GM18868 (cell line): Measurements from ENCODE around the gene AFAP1.
A peak's percentile ranks its signal among the peaks of the same experiment; 100 is the strongest.

Experiments
- ATAC-seq: cut with Tn5 transposase; IDR thresholded peaks from one replicate; pipeline ENCODE4 v1.9.1; 2021; ENCODE audit warnings: mild to moderate bottlenecking, moderate library complexity; ENCODE audit not compliant: unreplicated experiment

Gene AFAP1

DNA sequence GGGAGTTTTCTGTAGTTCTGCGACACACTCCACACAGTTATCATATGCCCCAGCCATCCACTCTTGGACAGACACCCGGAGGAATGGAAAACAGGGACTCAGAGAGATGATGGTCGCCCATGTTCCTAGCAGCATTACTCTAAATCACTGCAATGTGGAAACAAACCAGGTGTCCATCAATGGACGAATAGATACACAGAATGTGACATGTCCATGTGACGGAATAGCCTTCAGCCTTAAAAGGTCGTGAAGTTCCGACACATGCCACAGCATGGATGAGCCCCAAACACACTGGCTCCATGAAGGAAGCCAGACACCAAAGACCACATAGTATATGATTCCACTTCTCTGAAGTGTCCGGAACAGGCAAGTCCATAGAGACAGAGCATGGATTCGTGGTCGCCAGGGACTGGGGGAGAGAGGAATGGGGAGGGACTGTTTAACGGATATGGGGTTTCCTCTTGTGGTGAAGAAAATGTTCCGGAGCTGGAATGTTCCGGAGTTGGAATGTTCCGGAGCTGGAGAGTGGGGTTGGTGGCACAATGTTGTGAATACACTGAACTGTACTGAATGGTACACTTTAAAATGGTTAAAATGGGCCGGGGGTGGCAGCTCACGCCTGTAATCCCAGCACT, 28.7 kb upstream of the AFAP1 start:
- ATAC-seq = no peak

DNA sequence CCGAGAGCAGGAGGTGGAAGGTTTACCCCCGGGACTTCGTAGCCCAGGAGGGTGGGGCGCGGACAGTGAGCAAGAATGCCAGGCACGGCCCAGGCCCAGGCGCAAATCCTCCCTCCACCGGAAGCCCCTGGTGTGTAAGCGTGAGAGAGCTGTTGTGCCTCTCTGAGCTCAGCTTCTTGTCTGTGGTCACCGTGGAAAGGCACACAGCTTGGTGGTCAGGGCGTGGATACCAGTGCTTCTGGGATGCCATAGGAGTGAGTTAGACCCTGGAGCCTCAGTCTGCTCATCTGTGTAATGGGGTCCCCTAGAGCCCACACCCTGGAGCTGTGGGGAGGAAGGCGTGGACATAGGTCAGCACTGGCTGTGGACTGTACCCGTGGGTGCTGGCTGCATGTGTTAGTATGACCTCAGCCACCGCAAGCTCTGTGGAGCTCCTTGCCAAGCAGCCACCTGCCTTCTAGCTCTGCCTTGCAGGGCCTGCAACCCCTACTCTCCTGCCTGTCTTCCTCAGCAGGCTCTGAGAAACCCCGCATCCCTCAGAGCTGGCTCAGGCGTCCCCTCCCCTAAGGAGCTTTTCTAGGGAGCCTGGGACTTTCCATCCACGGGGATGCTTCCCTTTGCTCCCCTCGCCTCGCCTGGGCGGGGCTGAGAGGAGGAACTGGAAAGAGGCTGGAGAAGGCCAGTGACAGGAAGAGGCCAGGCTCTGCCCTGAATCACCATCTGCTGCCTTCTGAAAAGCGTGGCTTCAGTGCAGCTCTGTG, 28.0 kb upstream of the AFAP1 start:
- no peak for ATAC-seq

- ATAC-seq = no peak
These were observed 27.4 kb upstream of the AFAP1 start for GRCh38 chr4:7967063-7967440.

DNA sequence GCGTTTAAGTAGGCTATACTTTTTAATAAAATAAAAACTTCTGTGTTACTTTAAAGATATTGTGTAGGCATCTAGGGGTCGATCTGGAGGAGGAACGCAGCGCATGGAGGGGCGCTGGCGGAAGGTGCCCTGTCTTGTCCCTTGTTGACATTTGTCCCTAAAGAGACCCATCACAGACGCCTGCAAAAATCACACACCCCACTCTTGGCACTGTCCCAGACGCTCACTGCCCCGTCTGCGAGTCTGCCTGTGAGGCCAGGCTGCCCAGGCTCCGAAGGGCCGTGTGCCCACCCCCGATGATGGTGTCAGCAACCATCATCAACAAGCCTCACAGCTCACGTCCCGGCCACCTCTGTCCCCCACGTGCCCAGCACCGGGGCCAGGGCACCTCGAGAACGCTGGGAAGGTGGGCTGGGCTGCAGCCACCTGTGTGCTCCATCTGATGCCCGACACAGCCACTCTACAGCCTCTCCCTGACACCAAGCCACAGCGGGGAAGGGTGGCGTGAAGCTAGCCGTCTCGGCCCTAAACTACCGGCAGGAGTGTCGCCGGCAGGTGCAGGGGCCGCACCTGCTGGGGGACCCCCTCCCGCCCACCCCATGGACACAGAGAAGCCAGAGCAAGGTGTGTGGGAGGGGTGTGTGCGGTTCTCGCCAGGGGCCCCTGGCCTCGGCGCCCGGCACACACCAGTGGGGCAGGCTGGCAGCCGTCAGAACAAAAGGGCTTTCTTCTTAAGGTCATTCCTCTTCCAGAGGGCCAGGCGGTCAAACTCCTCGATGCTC, 26.8 kb upstream of the AFAP1 start:
- ATAC-seq = no peak

- ATAC-seq = no peak
These were observed 25.4 kb upstream of the AFAP1 start for GRCh38 chr4:7964890-7965662.

DNA sequence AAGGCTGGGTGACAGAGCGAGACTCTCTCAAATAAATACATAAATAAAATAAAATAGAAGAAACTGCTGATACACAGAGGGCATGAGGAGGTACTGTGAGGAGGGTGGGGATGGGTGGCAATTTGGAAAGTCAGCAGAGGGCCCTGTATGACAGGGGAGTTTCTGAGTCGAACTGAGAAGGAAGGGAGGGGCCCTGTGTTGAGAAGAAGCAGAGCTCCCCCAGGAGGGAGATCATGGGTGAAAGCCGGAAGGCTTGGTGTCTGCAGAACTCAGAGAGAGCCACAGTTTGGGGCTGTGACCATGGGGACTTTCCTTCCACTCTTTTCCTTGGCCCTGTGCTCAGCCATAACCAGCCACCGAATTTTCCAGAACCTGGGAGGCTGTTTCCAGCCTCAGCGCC, 24.8 kb upstream of the AFAP1 start:
- no peak for ATAC-seq

GRCh38 chr4:7963691-7964090, 24.0 kb upstream of the AFAP1 start:
- ATAC-seq = no peak

DNA sequence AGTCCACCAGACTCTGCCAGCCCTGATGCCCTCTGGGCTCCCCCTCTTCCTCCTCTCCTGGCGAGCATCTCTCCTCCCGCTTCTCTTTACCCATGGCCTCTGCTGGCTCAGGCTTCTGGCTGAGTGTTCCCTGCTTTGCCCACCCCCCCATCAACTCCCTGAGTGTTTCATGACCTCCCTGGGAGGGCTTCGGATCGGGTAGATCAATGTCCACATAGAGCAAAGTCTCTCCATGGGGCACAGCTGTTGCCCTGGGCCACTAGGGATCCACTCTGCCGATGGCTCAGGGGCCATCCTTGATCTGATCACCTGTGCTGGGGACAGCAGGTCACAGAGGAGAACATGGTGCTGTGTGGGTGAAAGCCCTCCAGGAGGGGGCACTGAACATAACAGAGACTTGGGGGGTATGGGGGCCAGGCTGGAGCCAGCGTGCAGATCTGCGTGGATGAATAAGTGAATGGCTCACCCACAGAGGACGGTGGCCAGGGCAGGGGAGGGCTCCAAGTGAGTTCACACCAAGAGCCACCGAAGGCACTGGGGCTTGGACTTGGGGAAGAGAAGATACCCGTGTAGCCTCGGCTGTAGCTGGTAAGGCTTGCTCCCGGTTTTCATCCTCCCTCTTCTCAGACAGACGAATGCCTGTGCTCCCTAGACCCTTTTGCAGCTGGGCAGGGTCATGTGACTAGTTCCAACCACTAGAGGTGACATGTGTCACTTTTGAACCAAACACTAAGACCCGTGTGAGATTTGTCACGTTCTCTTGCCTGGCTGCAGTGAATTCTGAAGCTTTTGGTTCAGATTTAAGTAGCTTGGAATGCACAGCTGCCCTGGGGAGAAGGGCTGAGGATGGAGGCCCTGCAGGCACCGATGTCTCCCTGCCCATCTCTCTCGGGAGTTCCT, 23.2 kb upstream of the AFAP1 start:
- ATAC-seq = no peak

DNA sequence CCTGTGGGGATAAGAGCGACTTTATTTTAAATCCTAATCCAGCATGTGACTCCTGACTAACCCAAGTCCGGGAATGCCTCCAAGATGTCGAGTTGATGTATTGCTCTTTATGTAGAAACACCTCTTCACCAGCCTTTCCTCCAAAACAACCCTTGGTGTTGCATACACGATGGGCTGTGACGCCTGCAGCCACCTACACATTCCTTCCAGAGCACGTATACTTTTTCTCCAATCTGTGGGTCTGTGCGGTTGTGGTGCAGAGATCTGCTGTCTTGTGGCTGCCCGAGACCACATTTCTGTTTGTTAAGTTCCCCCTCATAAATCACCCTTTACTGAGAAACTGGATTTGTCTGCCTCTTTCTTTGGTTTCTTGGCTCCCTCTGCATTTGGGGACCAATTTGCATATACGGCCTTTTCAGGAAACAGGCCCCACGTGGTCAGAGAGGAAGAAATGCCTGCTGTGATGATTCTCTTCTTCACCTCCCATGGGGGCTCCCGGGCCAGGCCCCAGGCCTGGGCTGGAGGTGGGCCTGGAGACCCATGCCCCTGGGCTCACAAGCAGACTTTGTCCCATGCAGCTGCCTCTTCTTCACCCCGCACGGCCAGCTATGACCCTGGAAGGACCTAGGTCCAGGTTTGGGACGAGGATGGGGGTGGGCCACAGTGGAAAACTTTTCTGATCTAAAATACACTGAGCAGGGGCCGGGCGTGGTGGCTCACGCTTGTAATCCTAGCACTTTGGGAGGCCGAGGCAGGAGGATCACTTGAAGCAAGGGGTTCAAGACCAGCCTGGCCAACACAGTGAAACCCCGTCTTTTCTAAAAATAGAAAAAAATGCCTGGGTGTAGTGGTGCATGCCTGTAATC, 21.4 kb upstream of the AFAP1 start:
- peak; percentile 59 for ATAC-seq

DNA sequence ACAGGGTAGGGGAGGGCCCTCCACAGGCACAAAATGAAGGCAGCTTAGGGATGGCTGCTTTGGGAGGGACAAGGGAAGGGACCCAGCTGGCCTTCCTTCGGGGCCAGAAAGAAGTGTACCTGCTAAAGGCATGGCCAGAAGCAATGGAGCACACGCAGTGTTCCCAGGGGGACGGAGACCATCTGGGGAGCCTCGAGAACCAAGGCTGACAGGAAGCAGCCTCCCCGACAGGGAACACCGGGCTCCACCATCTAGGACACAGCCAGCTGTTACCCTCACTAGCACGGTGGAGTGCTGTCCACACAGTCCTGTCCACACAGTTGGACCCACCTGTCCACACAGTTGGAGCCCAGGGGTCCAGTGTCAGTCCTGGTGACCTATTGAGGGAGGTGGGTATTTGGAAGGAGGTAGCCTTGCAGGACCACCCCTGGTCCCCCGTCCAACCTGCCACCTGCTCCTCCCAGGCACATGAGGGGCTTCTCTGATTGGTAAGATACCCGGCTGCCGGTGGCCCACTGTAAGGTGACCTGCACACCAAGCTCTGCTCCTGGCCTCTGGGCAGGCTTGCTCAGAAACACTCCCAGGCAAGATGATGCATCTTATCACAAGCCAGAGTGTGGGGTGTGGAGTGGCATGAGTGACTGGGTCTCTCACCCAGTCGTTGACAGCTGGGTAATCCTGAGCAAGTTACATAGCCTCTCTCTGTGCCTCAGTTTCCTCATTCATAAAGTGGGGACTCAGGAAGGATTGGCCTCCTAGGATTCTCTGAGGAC, 20.5 kb upstream of the AFAP1 start:
- no peak for ATAC-seq

GRCh38 chr4:7959078-7959477, 19.4 kb upstream of the AFAP1 start:
- no peak for ATAC-seq

GRCh38 chr4:7956934-7957656, 17.4 kb upstream of the AFAP1 start:
- ATAC-seq = no peak

DNA sequence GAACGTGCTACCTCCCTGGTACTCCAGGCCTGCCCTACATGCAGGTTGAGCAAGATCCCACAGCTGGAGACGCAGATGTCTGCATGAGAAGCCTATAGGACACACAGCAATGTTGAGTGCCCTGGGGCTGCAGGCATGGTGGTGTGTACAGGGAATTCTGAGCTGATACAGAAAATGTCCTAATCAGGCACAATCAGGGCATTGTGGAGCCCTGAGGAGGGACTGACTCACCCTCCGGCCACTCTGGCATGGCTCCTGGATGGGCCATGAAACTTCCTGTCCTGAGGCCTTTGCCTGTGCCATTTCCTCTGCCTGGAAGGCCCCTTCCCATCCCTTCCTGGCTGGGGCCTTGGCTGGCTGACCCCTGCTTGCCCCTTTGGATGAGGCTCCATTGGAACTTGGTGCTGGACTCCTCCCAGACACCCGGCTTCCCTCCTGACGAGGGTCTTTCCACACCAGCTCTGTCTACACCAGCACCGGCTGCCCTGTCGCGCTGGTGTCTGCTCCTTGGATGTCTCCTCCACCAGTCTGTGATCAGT, 16.7 kb upstream of the AFAP1 start:
- ATAC-seq = no peak

DNA sequence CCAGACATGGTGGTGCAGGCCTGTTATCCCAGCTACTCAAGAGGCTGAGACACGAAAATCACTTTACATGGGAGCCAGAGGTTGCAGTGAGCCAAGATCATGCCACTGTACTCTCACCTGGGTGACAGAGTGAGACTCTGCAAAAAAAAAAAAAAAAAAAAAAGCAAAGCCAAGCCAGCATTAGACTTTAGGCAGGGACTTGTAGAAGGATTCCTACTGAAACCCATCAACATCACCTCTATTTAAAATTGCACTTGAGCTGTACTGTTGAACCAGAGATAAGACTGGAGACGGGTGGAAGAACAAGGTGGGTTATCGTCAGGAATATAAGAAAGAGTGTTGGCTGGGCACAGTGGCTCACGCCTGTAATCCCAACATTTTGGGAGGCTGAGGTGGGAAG, 15.7 kb upstream of the AFAP1 start:
- ATAC-seq = no peak

- no peak for ATAC-seq
These were observed 13.0 kb upstream of the AFAP1 start for GRCh38 chr4:7952615-7953014.

DNA sequence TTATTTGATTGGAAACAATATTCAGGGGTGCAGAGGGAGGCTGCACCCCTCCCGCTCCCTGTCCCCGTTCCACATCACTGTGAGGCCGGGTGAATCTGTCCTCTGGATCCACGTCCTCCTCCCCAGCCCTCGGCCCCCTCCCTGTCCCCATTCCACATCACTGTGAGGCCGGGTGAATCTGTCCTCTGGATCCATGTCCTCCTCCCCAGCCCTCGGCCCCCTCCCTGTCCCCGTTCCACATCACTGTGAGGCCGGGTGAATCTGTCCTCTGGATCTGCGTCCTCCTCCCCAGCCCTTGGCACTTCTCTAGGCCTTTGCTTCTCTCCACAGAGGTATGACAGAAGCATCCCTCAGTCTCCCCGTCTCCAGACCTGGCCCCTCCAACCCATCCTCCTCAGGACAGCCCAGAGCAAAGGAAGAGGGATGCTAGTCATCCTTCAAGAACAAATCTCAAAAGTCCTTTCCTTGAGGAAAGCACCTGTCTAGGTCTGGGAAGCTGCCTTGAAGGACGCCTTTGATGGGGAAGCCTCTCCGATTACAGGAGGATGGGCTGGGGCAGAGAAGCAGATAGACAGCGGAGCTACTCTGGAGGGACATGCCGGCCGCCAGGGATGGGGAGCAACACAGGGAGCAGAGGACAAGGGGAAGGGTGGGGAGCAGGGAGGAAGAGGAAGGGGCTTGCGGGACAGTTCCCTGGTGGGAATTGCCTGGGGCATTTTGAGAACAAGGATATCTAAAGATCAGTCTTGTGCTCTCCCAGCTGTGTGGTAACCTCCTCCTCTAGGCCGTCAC, 10.8 kb upstream of the AFAP1 start:
- no peak for ATAC-seq

DNA sequence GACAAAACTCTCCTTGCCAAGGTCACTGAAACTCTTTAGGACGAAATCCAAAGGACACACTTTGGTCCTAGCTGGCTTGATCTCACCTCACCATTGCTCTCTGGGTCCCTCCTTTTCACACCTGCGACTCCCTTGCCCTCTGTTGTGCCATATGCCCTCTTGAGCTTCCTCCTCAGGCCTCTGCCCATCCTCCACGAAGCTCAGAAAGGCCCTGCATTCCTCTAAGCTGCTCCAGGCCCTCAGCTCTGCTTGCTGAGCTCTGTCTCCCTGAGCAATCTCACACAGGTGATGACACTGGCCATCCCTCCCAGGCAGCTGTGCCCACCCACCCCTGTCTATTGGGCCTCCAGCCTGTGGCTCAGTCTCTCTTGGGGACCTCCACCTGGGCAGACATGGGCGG, 10.1 kb upstream of the AFAP1 start:
- no peak for ATAC-seq
